IMR-90 (cell line): ENCODE results near the gene MRPS7.
"Not testable (repeated sequence)": the region's sequence is repeated elsewhere in the genome, so short reads cannot be mapped to it uniquely, and the experiment has no call there.

ENCODE experiments used
- BHLHE40 ChIP-seq: fragments of 150-350 bp; IDR thresholded peaks from 2 replicates; pipeline ENCODE4 v1.6.1; 2016; ENCODE audit warnings: mild to moderate bottlenecking, low read depth, low read length
- CEBPB ChIP-seq: IDR thresholded peaks from 2 replicates; pipeline ENCODE4 v1.6.1; 2012; ENCODE audit warnings: low read depth, low read length, improper control_type of control experiment
- FOS ChIP-seq: fragments of 150-350 bp; IDR thresholded peaks from 2 replicates; pipeline ENCODE4 v1.6.1; 2016; ENCODE audit warnings: low read depth, low read length
- MAFK ChIP-seq: IDR thresholded peaks from 2 replicates; pipeline ENCODE4 v1.6.1; 2012; ENCODE audit warnings: low read depth, low read length, improper control_type of control experiment
- MAZ ChIP-seq: IDR thresholded peaks from 2 replicates; pipeline ENCODE4 v1.6.1; 2012; ENCODE audit warnings: low read depth, mild to moderate bottlenecking, low read length, improper control_type of control experiment, moderate library complexity, borderline replicate concordance
- MXI1 ChIP-seq: IDR thresholded peaks from 2 replicates; pipeline ENCODE4 v1.6.1; 2012; ENCODE audit warnings: low read depth, mild to moderate bottlenecking, low read length, moderate library complexity, borderline replicate concordance
- NFE2L2 ChIP-seq: fragments of 150-350 bp; IDR thresholded peaks from 2 replicates; pipeline ENCODE4 v1.6.1; 2016; ENCODE audit warnings: low read depth, mild to moderate bottlenecking, low read length
- POLR2A ChIP-seq: IDR thresholded peaks from 2 replicates; pipeline ENCODE4 v1.6.1; 2012; ENCODE audit warnings: mild to moderate bottlenecking, low read depth, low read length
- RCOR1 ChIP-seq: IDR thresholded peaks from 2 replicates; pipeline ENCODE4 v1.6.1; 2012; ENCODE audit warnings: mild to moderate bottlenecking, low read length, improper control_type of control experiment; ENCODE audit not compliant: insufficient replicate concordance
- SMC3 ChIP-seq: fragments of 150-350 bp; IDR thresholded peaks from 2 replicates; pipeline ENCODE4 v1.6.1; 2016; ENCODE audit warnings: low read depth, mild to moderate bottlenecking, antibody characterized with exemption, low read length, moderate library complexity
- USF2 ChIP-seq: fragments of 150-350 bp; IDR thresholded peaks from 2 replicates; pipeline ENCODE4 v1.6.1; 2017; ENCODE audit warnings: mild to moderate bottlenecking, antibody characterized with exemption, low read length, low read depth
- TF ChIP-seq, protein P1 (sequence below): conservative IDR thresholded peaks from 2 replicates; pipeline ENCODE4 v1.5.1; 2012; ENCODE audit warnings: mild to moderate bottlenecking, low read depth, low read length, improper control_type of control experiment

DNA sequence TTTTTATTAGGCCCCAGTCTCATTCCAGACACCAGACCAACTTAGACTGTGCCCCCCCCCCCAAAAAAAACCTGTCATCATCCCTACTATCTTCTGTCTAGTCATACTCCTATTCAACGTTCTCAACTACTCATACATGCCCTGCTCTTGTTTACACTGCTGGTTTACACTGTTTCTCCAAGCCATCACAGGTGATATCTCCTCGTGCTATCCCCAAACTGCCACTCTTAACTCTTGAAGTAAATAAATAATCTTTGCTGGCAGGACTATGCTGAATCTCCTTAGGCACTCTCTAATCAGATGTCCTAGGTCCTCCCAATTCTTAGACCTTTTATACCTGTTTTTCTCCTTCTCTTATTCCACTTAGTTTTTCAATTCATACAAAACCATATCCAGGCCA lies 4.5 kb upstream of the MRPS7 start:
- not testable (repeated sequence) for TF ChIP-seq NFE2L2, MXI1, BHLHE40, CEBPB, MAFK, USF2, SMC3, POLR2A, RCOR1, FOS, MAZ
- TF ChIP-seq, protein P1, sequence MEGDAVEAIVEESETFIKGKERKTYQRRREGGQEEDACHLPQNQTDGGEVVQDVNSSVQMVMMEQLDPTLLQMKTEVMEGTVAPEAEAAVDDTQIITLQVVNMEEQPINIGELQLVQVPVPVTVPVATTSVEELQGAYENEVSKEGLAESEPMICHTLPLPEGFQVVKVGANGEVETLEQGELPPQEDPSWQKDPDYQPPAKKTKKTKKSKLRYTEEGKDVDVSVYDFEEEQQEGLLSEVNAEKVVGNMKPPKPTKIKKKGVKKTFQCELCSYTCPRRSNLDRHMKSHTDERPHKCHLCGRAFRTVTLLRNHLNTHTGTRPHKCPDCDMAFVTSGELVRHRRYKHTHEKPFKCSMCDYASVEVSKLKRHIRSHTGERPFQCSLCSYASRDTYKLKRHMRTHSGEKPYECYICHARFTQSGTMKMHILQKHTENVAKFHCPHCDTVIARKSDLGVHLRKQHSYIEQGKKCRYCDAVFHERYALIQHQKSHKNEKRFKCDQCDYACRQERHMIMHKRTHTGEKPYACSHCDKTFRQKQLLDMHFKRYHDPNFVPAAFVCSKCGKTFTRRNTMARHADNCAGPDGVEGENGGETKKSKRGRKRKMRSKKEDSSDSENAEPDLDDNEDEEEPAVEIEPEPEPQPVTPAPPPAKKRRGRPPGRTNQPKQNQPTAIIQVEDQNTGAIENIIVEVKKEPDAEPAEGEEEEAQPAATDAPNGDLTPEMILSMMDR, result not testable (repeated sequence)
